Activated CD8-positive, alpha-beta T cell treated with anti-CD3 and anti-CD28 coated beads, Interleukin-2, amount 10 ng/mL, durations not matched to agents 7 days and 5 days (primary cell): ENCODE data around the gene RPL15. TPM values are rescaled to one million over a fixed set of nuclear protein-coding genes. Genes with fewer than 3 reads are reported as not detected.

Source experiments
- ATAC-seq: fragments of 150-1000 bp; cut with Tn5 transposase; one replicate; pipeline ENCODE4 v1.10.0; 2021; ENCODE audit warnings: moderate library complexity
- CTCF ChIA-PET: fragments of 350-600 bp; sonication (Branson Sonifier 250); formaldehyde crosslinking; loops from one replicate; lab custom pipeline; 2021; ENCODE audit warnings: antibody characterized with exemption; lab: Charles Lee
- POLR2A ChIA-PET: fragments of 350-600 bp; sonication (Branson Sonifier 250); formaldehyde crosslinking; loops from one replicate; lab custom pipeline; 2021; ENCODE audit warnings: antibody characterized with exemption; lab: Charles Lee
- DNase-seq: peaks from one replicate; pipeline ENCODE4 v3.0.0-alpha.2; 2020
- H3K27ac Mint-ChIP-seq: one replicate; pipeline ENCODE4 v1.8.0; 2021; ENCODE audit warnings: mild to moderate bottlenecking, mixed read lengths
- H3K27me3 Mint-ChIP-seq: one replicate; pipeline ENCODE4 v1.8.0; 2021; ENCODE audit warnings: low read depth, mixed read lengths
- H3K36me3 Mint-ChIP-seq: one replicate; pipeline ENCODE4 v1.8.0; 2021; ENCODE audit warnings: low read depth, mixed read lengths
- H3K4me1 Mint-ChIP-seq: one replicate; pipeline ENCODE4 v1.8.0; 2021; ENCODE audit warnings: low read depth, mixed read lengths
- H3K4me3 Mint-ChIP-seq: one replicate; pipeline ENCODE4 v1.8.0; 2021; ENCODE audit warnings: mild to moderate bottlenecking, mixed read lengths
- H3K9me3 Mint-ChIP-seq: one replicate; pipeline ENCODE4 v1.8.0; 2022; ENCODE audit warnings: mixed read lengths; ENCODE audit not compliant: insufficient read depth
- total RNA-seq, 2 experiments: library from RNA; stranded (reverse); gene quantifications; one replicate each; pipeline ENCODE4 v1.2.3, GENCODE V29; 2021

Gene RPL15
- total RNA-seq, 2 experiments from 2014 or later, result 1,496 to 1,569 TPM

DNA sequence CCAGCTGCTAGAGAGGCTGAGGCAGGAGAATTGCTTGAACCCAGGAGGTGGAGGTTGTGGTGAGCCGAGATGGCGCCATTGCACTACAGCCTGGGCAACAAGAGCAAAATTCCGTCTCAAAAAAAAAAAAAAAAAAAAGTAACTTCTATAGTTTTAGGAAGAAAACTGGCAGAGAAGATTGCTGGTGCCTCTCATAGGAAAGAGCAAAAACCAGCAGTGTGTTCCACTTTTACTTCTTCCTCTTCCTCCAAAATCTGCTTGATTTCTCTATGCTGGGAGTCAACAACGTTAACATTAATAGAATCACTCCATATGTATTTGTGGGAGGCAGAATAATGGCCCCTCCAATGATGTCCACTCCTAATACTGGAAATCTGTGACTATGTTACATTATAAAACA lies 15.6 kb downstream of the RPL15 start:
- Mint-ChIP-seq H3K9me3 (no peaks in the 10 kb centered on the region), H3K27ac (no peak overlapping the region), H3K36me3 (no peaks in the 10 kb centered on the region), H3K4me1 (peaks cover 10% of the 10 kb centered on the region), H3K4me3 (no peak overlapping the region), H3K27me3 (peaks cover 3% of the 10 kb centered on the region)
- CTCF ChIA-PET, result no interaction called here
- ATAC-seq (no peak), DNase-seq (no peak)
- POLR2A ChIA-PET, result no interaction called here

- H3K27me3 Mint-ChIP-seq, result peaks cover 3% of the 10 kb centered on the region
- peaks cover 8% of the 10 kb centered on the region for H3K4me1 Mint-ChIP-seq
- H3K9me3 Mint-ChIP-seq, result no peaks in the 10 kb centered on the region
- DNase-seq, result no peak
- ChIA-PET CTCF (interaction anchor here (0.6 kb wide), 1 partner anchor 36 kb away, joined by 3 read pairs; no protein-coding TSS in a partner anchor), POLR2A (interaction anchor here (0.8 kb wide), 1 partner anchor 17 kb away, joined by 3 read pairs; the partner anchor contains the start of genes NKIRAS1 and RPL15)
- H3K4me3 Mint-ChIP-seq, result no peak overlapping the region
- no peak for ATAC-seq
- no peak overlapping the region for H3K27ac Mint-ChIP-seq
- H3K36me3 Mint-ChIP-seq, result no peaks in the 10 kb centered on the region
Measured at GRCh38 chr3:23934253-23934652, 17.3 kb downstream of the RPL15 start.

GRCh38 chr3:23937296-23937695 lies 20.4 kb downstream of the RPL15 start:
- H3K27me3 Mint-ChIP-seq, result peaks cover 12% of the 10 kb centered on the region
- ATAC-seq, result no peak
- H3K4me1 Mint-ChIP-seq, result no peaks in the 10 kb centered on the region
- H3K36me3 Mint-ChIP-seq, result no peaks in the 10 kb centered on the region
- H3K27ac Mint-ChIP-seq, result no peak overlapping the region
- no peak for DNase-seq
- POLR2A ChIA-PET, result no interaction called here
- H3K4me3 Mint-ChIP-seq, result no peak overlapping the region
- CTCF ChIA-PET, result no interaction called here
- H3K9me3 Mint-ChIP-seq, result no peaks in the 10 kb centered on the region

DNA sequence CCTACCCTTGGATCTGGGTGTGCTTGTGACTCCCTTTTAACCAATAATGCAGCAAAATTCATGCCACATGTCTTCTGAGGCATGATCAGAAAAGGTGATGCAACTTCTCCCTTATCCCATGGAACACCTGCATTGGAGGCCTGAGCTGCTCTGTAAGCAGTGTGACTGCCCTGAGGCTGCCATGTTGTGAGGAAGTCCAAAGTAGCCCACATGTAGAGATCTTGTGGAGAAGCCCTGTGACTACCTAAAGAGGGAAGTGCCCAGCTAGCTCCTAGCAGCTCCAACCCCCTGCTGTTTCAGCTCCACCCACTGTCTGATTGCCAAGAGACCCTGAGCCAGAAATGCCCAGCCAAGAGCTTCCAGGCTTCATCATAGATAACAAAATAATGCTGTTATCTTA lies 21.8 kb downstream of the RPL15 start:
- ChIA-PET POLR2A (interaction anchor here (1.4 kb wide), 1 partner anchor 22 kb away, joined by 6 read pairs; the partner anchor contains the start of genes NKIRAS1 and RPL15), CTCF (no interaction called here)
- H3K27me3 Mint-ChIP-seq, result peaks cover 23% of the 10 kb centered on the region
- ATAC-seq, result no peak
- no peaks in the 10 kb centered on the region for H3K4me1 Mint-ChIP-seq
- H3K27ac Mint-ChIP-seq, result no peak overlapping the region
- no peak for DNase-seq
- H3K4me3 Mint-ChIP-seq, result no peak overlapping the region
- no peaks in the 10 kb centered on the region for H3K9me3 Mint-ChIP-seq
- no peaks in the 10 kb centered on the region for H3K36me3 Mint-ChIP-seq

- no peak for DNase-seq
- Mint-ChIP-seq H3K27me3 (peaks cover 29% of the 10 kb centered on the region), H3K4me3 (no peak overlapping the region), H3K4me1 (peaks cover 5% of the 10 kb centered on the region), H3K36me3 (peaks cover 2% of the 10 kb centered on the region), H3K9me3 (no peaks in the 10 kb centered on the region), H3K27ac (no peak overlapping the region)
- ChIA-PET CTCF (no interaction called here), POLR2A (interaction anchor here (0.7 to 1.7 kb wide), 2 partner anchors 23 to 24 kb away, joined by 3 to 7 read pairs; partner anchors contain the start of genes NKIRAS1 and RPL15)
- ATAC-seq, result no peak
Measured at GRCh38 chr3:23940775-23941174, 23.8 kb downstream of the RPL15 start.

DNA sequence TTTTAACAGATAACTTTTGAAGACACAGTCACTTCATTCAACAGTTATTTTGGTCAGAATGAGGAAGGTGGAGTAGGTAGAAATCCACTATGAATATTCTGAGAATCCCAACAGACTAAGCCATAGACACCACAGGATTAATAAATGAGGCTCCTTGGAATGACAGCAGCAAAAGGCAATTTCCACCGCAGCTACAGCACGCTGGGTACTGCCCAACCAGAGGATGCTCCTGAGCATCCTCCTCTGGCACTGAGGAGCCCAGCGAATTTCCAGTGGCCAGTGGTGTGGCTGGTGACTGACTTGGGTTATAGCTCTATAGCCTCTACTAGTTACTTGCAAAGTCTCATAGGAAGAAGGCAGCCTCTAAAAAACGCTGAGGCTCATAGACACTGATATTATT lies 24.5 kb downstream of the RPL15 start:
- DNase-seq (no peak), ATAC-seq (no peak)
- Mint-ChIP-seq H3K36me3 (peaks cover 2% of the 10 kb centered on the region), H3K27me3 (peaks cover 29% of the 10 kb centered on the region), H3K4me3 (no peak overlapping the region), H3K9me3 (no peaks in the 10 kb centered on the region), H3K4me1 (peaks cover 6% of the 10 kb centered on the region), H3K27ac (no peak overlapping the region)
- POLR2A ChIA-PET, result interaction anchor here (0.7 to 1.7 kb wide), 3 partner anchors 24 to 25 kb away, joined by 3 to 7 read pairs (median 3); partner anchors contain the start of genes NKIRAS1 and RPL15
- CTCF ChIA-PET, result no interaction called here

DNA sequence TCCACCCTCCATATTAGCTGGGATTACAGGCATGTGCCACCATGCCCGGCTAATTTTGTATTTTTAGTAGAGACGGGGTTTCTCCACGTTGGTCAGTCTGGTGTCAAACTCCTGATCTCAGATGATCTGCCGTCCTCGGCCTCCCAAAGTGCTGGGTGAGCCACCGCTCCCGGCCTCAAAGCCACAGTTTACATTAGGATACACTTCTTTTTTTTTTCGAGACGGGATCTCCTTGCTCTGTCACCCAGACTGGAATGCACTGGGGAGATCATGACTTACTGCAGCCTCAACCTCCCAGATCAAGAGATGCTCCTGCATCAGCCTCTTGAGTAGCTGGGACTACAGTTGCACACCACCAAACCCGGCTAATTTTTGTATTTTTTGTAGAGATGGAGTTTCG lies 25.6 kb downstream of the RPL15 start:
- Mint-ChIP-seq H3K27ac (no peak overlapping the region), H3K4me1 (peaks cover 11% of the 10 kb centered on the region), H3K4me3 (no peak overlapping the region), H3K36me3 (peaks cover 2% of the 10 kb centered on the region), H3K9me3 (no peaks in the 10 kb centered on the region), H3K27me3 (peaks cover 29% of the 10 kb centered on the region)
- ChIA-PET POLR2A (no interaction called here), CTCF (no interaction called here)
- DNase-seq (no peak), ATAC-seq (no peak)

DNA sequence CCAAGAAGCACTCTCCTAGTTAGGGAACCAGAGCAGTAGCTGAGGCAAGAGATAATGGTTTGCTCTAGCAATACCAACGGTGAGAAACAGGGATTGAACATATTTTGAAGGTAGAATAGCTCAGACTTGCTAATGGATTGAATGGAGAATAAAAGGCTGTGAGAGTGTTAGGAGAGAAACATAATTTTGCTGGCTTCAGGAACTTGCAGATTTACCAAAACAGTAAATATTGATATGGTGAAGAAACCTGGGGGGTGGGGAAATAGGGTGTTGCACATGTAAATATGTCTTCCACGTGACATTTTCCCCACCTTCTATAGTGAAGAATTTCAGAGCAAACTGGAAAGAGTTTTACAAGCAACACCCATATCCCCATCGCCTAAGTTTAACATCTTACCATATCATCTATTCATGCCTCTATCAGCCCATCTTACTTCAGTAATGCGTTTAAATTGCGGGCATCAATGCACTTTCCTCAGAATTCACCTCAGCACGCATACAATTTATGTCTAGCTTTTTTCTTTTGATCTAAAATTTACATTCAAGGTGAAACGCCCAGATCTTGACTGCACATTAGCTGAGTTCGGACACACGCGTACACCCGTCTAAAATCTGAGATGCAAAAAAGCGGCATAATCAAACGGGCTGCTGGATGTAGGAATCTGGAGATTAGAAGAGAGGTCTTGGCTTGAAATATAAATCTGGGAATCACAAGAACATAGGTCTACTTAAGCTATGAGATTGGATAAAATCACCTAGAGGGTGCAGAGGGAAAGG lies 27.3 kb downstream of the RPL15 start:
- ChIA-PET POLR2A (interaction anchor here (8.7 kb wide), 1 partner anchor 26 kb away, joined by 136 read pairs; the partner anchor contains the start of genes NKIRAS1 and RPL15), CTCF (interaction anchor here (0.8 to 1.4 kb wide), 2 partner anchors 20 to 56 kb away, joined by 3 read pairs; no protein-coding TSS in a partner anchor)
- Mint-ChIP-seq H3K27me3 (peaks cover 29% of the 10 kb centered on the region), H3K4me3 (peak overlapping the region; percentile 82), H3K36me3 (peaks cover 2% of the 10 kb centered on the region), H3K27ac (no peak overlapping the region), H3K9me3 (no peaks in the 10 kb centered on the region), H3K4me1 (peaks cover 14% of the 10 kb centered on the region)
- no peak for ATAC-seq
- DNase-seq, result no peak

GRCh38 chr3:23944861-23945662 lies 28.1 kb downstream of the RPL15 start, which contains the start of gene NR1D2:
TSS of gene NR1D2 (plus strand) at chr3:23945286. CDS start at chr3:23945579, 293 bp downstream.
- Mint-ChIP-seq H3K4me3 (peak within 1 kb of the TSS; percentile 82), H3K4me1 (peaks cover 21% of the 10 kb centered on the region), H3K9me3 (no peaks in the 10 kb centered on the region), H3K27me3 (peaks cover 29% of the 10 kb centered on the region), H3K36me3 (peaks cover 2% of the 10 kb centered on the region), H3K27ac (peak within 1 kb of the TSS; percentile 90)
- peak; percentile 59 for ATAC-seq
- ChIA-PET CTCF (no interaction called here), POLR2A (interaction anchor here (8.7 kb wide), 1 partner anchor 27 kb away, joined by 136 read pairs; the partner anchor contains the start of genes NKIRAS1 and RPL15)
- DNase-seq, result peak; percentile 82

DNA sequence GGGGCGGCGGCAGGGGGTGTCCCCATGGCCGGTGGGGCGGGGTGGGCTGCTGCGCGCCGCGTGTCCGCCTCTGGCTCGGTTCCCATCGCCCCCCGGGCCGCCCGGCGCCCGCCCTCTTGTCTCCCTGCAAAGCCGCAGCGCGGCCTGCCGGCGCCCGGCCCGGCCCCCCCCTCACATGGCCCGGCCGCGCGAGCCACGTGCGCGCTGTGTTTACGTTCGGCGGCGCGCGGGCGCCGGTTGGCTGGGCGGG lies 28.7 kb downstream of the RPL15 start:
- ATAC-seq, result no peak
- no peak for DNase-seq
- Mint-ChIP-seq H3K36me3 (peaks cover 2% of the 10 kb centered on the region), H3K27me3 (peaks cover 29% of the 10 kb centered on the region), H3K27ac (no peak overlapping the region), H3K9me3 (no peaks in the 10 kb centered on the region), H3K4me1 (peaks cover 27% of the 10 kb centered on the region), H3K4me3 (peak overlapping the region; percentile 49)
- CTCF ChIA-PET, result no interaction called here
- POLR2A ChIA-PET, result interaction anchor here (1.3 to 8.7 kb wide), 2 partner anchors 21 to 28 kb away, joined by 6 to 136 read pairs; partner anchors contain the start of genes NKIRAS1 and RPL15

DNA sequence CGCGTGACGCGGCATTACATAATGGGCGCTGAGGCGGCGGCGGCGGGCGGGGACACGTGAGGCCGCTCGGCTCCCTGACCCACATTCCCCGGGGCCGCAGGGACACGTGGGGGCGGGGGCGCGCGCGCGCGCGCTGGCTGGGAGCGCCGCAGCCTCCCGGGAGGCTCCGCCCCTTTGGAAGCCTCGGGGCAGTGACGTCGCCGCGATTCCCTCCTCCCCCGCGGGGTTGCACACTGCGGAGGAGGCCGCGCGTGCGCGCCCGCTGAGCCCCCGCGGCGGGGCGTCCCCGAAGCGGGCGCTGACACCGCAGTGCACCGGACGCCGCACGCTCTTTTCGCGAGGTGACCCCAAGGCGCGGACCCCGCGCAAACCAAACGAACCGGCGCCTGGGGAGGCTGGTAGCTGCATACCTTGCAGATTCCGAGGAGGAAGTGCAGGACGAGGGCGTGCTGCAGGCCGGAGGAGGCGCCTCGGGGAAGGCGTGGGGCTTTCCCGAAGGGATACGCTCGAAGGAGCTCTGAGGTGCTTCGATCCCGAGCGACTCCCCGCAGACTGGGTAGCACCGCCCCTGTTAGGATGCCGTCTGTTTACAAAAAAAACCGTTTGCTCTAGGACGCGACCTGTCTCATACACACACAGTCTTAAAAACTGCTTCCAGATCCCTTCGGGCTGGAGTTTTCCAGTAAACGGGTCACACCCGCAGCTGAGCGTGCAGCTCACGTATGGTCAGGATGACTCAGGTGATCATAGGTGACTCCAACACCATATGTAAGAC lies 29.2 kb downstream of the RPL15 start:
- Mint-ChIP-seq H3K36me3 (peaks cover 2% of the 10 kb centered on the region), H3K27me3 (peaks cover 24% of the 10 kb centered on the region), H3K4me3 (peak overlapping the region; percentile 81), H3K27ac (peak overlapping the region; percentile 90), H3K4me1 (peaks cover 30% of the 10 kb centered on the region), H3K9me3 (no peaks in the 10 kb centered on the region)
- POLR2A ChIA-PET, result interaction anchor here (0.6 to 8.7 kb wide), 3 partner anchors 22 to 737 kb away, joined by 3 to 136 read pairs (median 6); partner anchors contain the start of genes NKIRAS1 and RPL15
- CTCF ChIA-PET, result interaction anchor here (0.7 to 1.1 kb wide), 4 partner anchors 26 to 112 kb away, joined by 3 read pairs; partner anchors contain the start of genes NKIRAS1 and RPL15
- DNase-seq (peak; percentile 94), ATAC-seq (peak; percentile 82)
